IMR-90 (cell line): ENCODE measurements around the gene C1orf87. TPM values are rescaled to one million over a fixed set of nuclear protein-coding genes. Genes with fewer than 3 reads are reported as not detected.

ENCODE experiments used
- ATAC-seq: fragments of 200-7000 bp; cut with Tn5 transposase; 2 replicates; pipeline ENCODE4 v1.9.1; 2020; ENCODE audit warnings: low read depth, mild to moderate bottlenecking, moderate library complexity
- BruUV-seq: library from RNA; stranded (reverse); fragments of 400-500 nt; replicated peaks from 2 replicates; lab custom pipeline; 2021; lab: Mats Ljungman, UMichigan
- CTCF ChIA-PET: fragments of 300-600 bp; formaldehyde crosslinking; extraction: SDS; loops from one replicate; lab custom pipeline; 2021; ENCODE audit warnings: antibody characterized with exemption; lab: Yijun Ruan, JAX
- POLR2A ChIA-PET: fragments of 300-600 bp; sonication (Branson Sonifier 250); formaldehyde crosslinking; loops from one replicate; lab custom pipeline; 2022; ENCODE audit warnings: antibody characterized with exemption; ENCODE audit not compliant: unreplicated experiment; lab: Charles Lee
- DNase-seq: peaks from one replicate; pipeline ENCODE4 v3.0.0; 2013
- H2AFZ ChIP-seq: replicated peaks from 2 replicates; pipeline ENCODE3; 2013; ENCODE audit warnings: low read length, mild to moderate bottlenecking; ENCODE audit not compliant: poor library complexity
- H2AK5ac ChIP-seq: 2 replicates; pipeline ENCODE4 v1.6.1; 2013; ENCODE audit warnings: low read depth, low read length, inconsistent platforms
- H2AK9ac ChIP-seq: replicated peaks from 2 replicates; pipeline ENCODE3; 2013; ENCODE audit warnings: mild to moderate bottlenecking, low read depth, low read length, moderate library complexity; ENCODE audit not compliant: poor library complexity
- H2BK120ac ChIP-seq: 2 replicates; pipeline ENCODE4 v1.6.1; 2013; ENCODE audit warnings: low read depth, low read length, inconsistent platforms
- H2BK15ac ChIP-seq: 3 replicates; pipeline ENCODE4 v1.6.1; 2013; ENCODE audit warnings: low read depth, low read length, inconsistent platforms
- H2BK20ac ChIP-seq: 2 replicates; pipeline ENCODE4 v1.6.1; 2013; ENCODE audit warnings: low read depth, mild to moderate bottlenecking, inconsistent platforms, low read length, moderate library complexity
- H2BK5ac ChIP-seq: 2 replicates; pipeline ENCODE4 v1.6.1; 2013; ENCODE audit warnings: mild to moderate bottlenecking, low read depth, low read length, inconsistent platforms; ENCODE audit not compliant: poor library complexity, severe bottlenecking
- H3K14ac ChIP-seq: replicated peaks from 2 replicates; pipeline ENCODE4 v1.6.1; 2013; ENCODE audit warnings: low read depth, low read length, inconsistent platforms
- H3K18ac ChIP-seq: 2 replicates; pipeline ENCODE4 v1.6.1; 2013; ENCODE audit warnings: low read depth, low read length, control low read depth
- H3K23ac ChIP-seq: 2 replicates; pipeline ENCODE4 v1.6.1; 2013; ENCODE audit warnings: low read depth, low read length, inconsistent platforms
- H3K27ac ChIP-seq: 2 replicates; pipeline ENCODE4 v1.5.1; 2013; ENCODE audit warnings: mild to moderate bottlenecking, control low read depth, low read length; ENCODE audit not compliant: insufficient read depth
- H3K27me3 ChIP-seq: 2 replicates; pipeline ENCODE4 v1.6.1; 2013; ENCODE audit warnings: low read length; ENCODE audit not compliant: control insufficient read depth, insufficient read depth
- H3K36me3 ChIP-seq: 2 replicates; pipeline ENCODE4 v1.6.1; 2013; ENCODE audit warnings: low read length, mixed read lengths; ENCODE audit not compliant: control insufficient read depth, insufficient read depth
- H3K4ac ChIP-seq: 2 replicates; pipeline ENCODE4 v1.6.1; 2013; ENCODE audit warnings: low read depth, low read length, inconsistent platforms
- H3K4me1 ChIP-seq: 2 replicates; pipeline ENCODE4 v1.6.1; 2013; ENCODE audit warnings: low read length, mixed read lengths; ENCODE audit not compliant: control insufficient read depth, insufficient read depth
- H3K4me2 ChIP-seq: 2 replicates; pipeline ENCODE4 v1.6.1; 2013; ENCODE audit warnings: low read depth, mild to moderate bottlenecking, control low read depth, low read length, moderate library complexity
- H3K4me3 ChIP-seq: 2 replicates; pipeline ENCODE4 v1.5.1; 2013; ENCODE audit warnings: low read depth, mild to moderate bottlenecking, control low read depth, low read length, moderate library complexity; ENCODE audit not compliant: insufficient read depth
- H3K56ac ChIP-seq: 2 replicates; pipeline ENCODE4 v1.6.1; 2013; ENCODE audit warnings: low read length, inconsistent platforms; ENCODE audit not compliant: insufficient read depth; ENCODE audit errors: extremely low read depth
- H3K79me1 ChIP-seq, 2 experiments: 2 replicates each; pipeline ENCODE4 v1.6.1; 2013; ENCODE audit warnings: low read length in 2 of 2, inconsistent platforms in 1 of 2, low read depth in 1 of 2
- H3K9ac ChIP-seq: 2 replicates; pipeline ENCODE4 v1.6.1; 2013; ENCODE audit warnings: low read depth, low read length, control low read depth
- H3K9me1 ChIP-seq: 2 replicates; pipeline ENCODE4 v1.6.1; 2013; ENCODE audit warnings: low read length, inconsistent platforms; ENCODE audit not compliant: insufficient read depth
- H3K9me3 ChIP-seq: 2 replicates; pipeline ENCODE4 v1.6.1; 2013; ENCODE audit warnings: low read length; ENCODE audit not compliant: control insufficient read depth, insufficient read depth
- H4K20me1 ChIP-seq: 2 replicates; pipeline ENCODE4 v1.6.1; 2013; ENCODE audit warnings: low read length, inconsistent platforms; ENCODE audit not compliant: insufficient read depth
- H4K5ac ChIP-seq: 2 replicates; pipeline ENCODE4 v1.6.1; 2013; ENCODE audit warnings: mild to moderate bottlenecking, low read depth, low read length, control low read depth
- H4K8ac ChIP-seq, 2 experiments: 2 replicates each; pipeline ENCODE4 v1.6.1; 2013; ENCODE audit warnings: low read depth in 2 of 2, low read length in 2 of 2, control low read depth in 1 of 2, inconsistent platforms in 1 of 2
- H4K91ac ChIP-seq: 2 replicates; pipeline ENCODE4 v1.6.1; 2013; ENCODE audit warnings: low read depth, low read length, inconsistent platforms; ENCODE audit not compliant: insufficient read depth
- BHLHE40 ChIP-seq: fragments of 150-350 bp; IDR thresholded peaks from 2 replicates; pipeline ENCODE4 v1.6.1; 2016; ENCODE audit warnings: mild to moderate bottlenecking, low read depth, low read length
- CEBPB ChIP-seq: IDR thresholded peaks from 2 replicates; pipeline ENCODE4 v1.6.1; 2012; ENCODE audit warnings: low read depth, low read length, improper control_type of control experiment
- CHD1 ChIP-seq: IDR thresholded peaks from 2 replicates; pipeline ENCODE4 v1.6.1; 2012; ENCODE audit warnings: low read depth, low read length, improper control_type of control experiment
- FOS ChIP-seq: fragments of 150-350 bp; IDR thresholded peaks from 2 replicates; pipeline ENCODE4 v1.6.1; 2016; ENCODE audit warnings: low read depth, low read length
- MAFK ChIP-seq: IDR thresholded peaks from 2 replicates; pipeline ENCODE4 v1.6.1; 2012; ENCODE audit warnings: low read depth, low read length, improper control_type of control experiment
- MAZ ChIP-seq: IDR thresholded peaks from 2 replicates; pipeline ENCODE4 v1.6.1; 2012; ENCODE audit warnings: low read depth, mild to moderate bottlenecking, low read length, improper control_type of control experiment, moderate library complexity, borderline replicate concordance
- MXI1 ChIP-seq: IDR thresholded peaks from 2 replicates; pipeline ENCODE4 v1.6.1; 2012; ENCODE audit warnings: low read depth, mild to moderate bottlenecking, low read length, moderate library complexity, borderline replicate concordance
- NFE2L2 ChIP-seq: fragments of 150-350 bp; IDR thresholded peaks from 2 replicates; pipeline ENCODE4 v1.6.1; 2016; ENCODE audit warnings: low read depth, mild to moderate bottlenecking, low read length
- POLR2A ChIP-seq: IDR thresholded peaks from 2 replicates; pipeline ENCODE4 v1.6.1; 2012; ENCODE audit warnings: mild to moderate bottlenecking, low read depth, low read length
- RAD21 ChIP-seq: IDR thresholded peaks from 2 replicates; pipeline ENCODE4 v1.6.1; 2012; ENCODE audit warnings: low read length, improper control_type of control experiment
- RCOR1 ChIP-seq: IDR thresholded peaks from 2 replicates; pipeline ENCODE4 v1.6.1; 2012; ENCODE audit warnings: mild to moderate bottlenecking, low read length, improper control_type of control experiment; ENCODE audit not compliant: insufficient replicate concordance
- RFX5 ChIP-seq: IDR thresholded peaks from 2 replicates; pipeline ENCODE4 v1.8.0; 2012; ENCODE audit warnings: low read depth, mild to moderate bottlenecking, low read length, moderate library complexity
- SMC3 ChIP-seq: fragments of 150-350 bp; IDR thresholded peaks from 2 replicates; pipeline ENCODE4 v1.6.1; 2016; ENCODE audit warnings: low read depth, mild to moderate bottlenecking, antibody characterized with exemption, low read length, moderate library complexity
- WGBS, 2 experiments: methylation state at CpG; one replicate each; pipeline versions ENCODE4 v1.1.5 to v1.1.7; 2013; ENCODE audit warnings: missing lambda C conversion rate in 2 of 2; ENCODE audit not compliant: insufficient read length in 1 of 2; ENCODE audit errors: extremely low coverage in 2 of 2; 5-methylcytosine and 5-hydroxymethylcytosine counted together
- dilution Hi-C: fragments of 300-500 bp; cut with HindIII; formaldehyde crosslinking; loops from one replicate; pipeline ENCODE4 v1.14.3; 2018; ENCODE audit warnings: low sequenced_read_pairs; ENCODE audit not compliant: unreplicated experiment
- in situ Hi-C: fragments of 300-500 bp; cut with MboI; formaldehyde crosslinking; loops from 3 replicates; pipeline ENCODE4 v1.14.3; 2019; ENCODE audit warnings: low sequenced_read_pairs, inconsistent platforms, mixed read lengths
- intact Hi-C: fragments of 100-400 bp; cut with micrococcal nuclease; formaldehyde crosslinking; loops from 2 replicates; pipeline ENCODE4 v1.10.0; 2022
- polyA plus RNA-seq, 3 experiments: library from polyadenylated mRNA; depleted of rRNA; stranded (reverse); fragments of >200 nt; gene quantifications; 2 replicates each; pipeline ENCODE4 v1.2.3, GENCODE V29; 2012; ENCODE audit warnings: low replicate concordance in 1 of 3
- total RNA-seq: library from RNA; depleted of rRNA; stranded (reverse); fragments of >200 nt; gene quantifications from 2 replicates; pipeline ENCODE4 v1.2.3, GENCODE V29; 2012
- TF ChIP-seq, protein P1 (sequence below): fragments of 150-350 bp; IDR thresholded peaks from 2 replicates; pipeline ENCODE4 v1.6.1; 2016; ENCODE audit warnings: low read depth, mild to moderate bottlenecking, low read length, moderate library complexity, borderline replicate concordance
- TF ChIP-seq, protein P2 (sequence below): fragments of 150-350 bp; IDR thresholded peaks from 2 replicates; pipeline ENCODE4 v1.6.1; 2017; ENCODE audit warnings: mild to moderate bottlenecking, antibody characterized with exemption, low read length, low read depth
- TF ChIP-seq, protein P3 (sequence below): conservative IDR thresholded peaks from 2 replicates; pipeline ENCODE4 v1.5.1; 2012; ENCODE audit warnings: mild to moderate bottlenecking, low read depth, low read length, improper control_type of control experiment

Gene C1orf87
- total and polyA plus RNA-seq, 2 of the 4 experiments (the other 2 are of a cell fraction) = not detected

DNA sequence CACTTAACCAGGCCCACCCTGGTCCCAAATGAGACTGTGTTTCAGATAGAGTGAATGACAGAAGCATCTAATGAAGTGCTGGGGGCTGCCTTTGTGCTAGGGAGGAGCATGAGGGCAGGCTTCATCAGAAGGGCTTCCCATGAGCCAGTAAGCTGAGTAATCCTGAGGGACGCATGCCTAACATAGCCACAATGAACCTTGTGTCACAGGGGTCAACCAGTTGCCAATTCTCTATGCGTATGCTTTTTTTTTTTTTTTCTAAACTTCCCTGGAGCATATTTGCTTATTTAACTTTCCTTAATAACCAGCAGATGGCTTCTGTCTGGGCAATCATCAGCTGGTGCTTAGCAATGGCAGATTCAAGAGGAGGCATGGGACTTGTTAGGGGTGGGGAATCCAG lies 121.5 kb downstream of the C1orf87 start:
- Histone ChIP-seq H3K14ac (no peak overlapping the region), H3K4me2 (no peak overlapping the region), H2BK15ac (no peak overlapping the region), H2AK9ac (no peak overlapping the region), H3K36me3 (no peaks in the 10 kb centered on the region), H3K4me1 (no peaks in the 10 kb centered on the region), H3K79me1 (no peaks in the 10 kb centered on the region), H4K8ac (no peak overlapping the region), H4K5ac (no peak overlapping the region), H3K4me3 (no peak overlapping the region), H3K27ac (no peak overlapping the region), H3K23ac (no peak overlapping the region), H4K91ac (no peak overlapping the region), H3K27me3 (no peaks in the 10 kb centered on the region), H3K18ac (no peak overlapping the region), H3K4ac (no peak overlapping the region), H3K9me1 (no peaks in the 10 kb centered on the region), H3K9me3 (no peaks in the 10 kb centered on the region), H3K56ac (no peak overlapping the region), H2BK5ac (no peak overlapping the region), H2AK5ac (no peak overlapping the region), H3K9ac (no peak overlapping the region), H2BK20ac (no peak overlapping the region), H4K20me1 (no peaks in the 10 kb centered on the region), H2AFZ (no peak overlapping the region), H2BK120ac (no peak overlapping the region)
- POLR2A ChIA-PET = interaction anchor here (0.7 kb wide), 1 partner anchor 693 kb away, joined by 9 read pairs; no protein-coding TSS in a partner anchor
- BruUV-seq = no TSS peak
- 38% methylated on average over 1 of the region's 2 CpGs; no CpG with 5 or more reads in 1 of the 2 experiments for WGBS, 2 experiments
- TF ChIP-seq FOS = no peak
- TF ChIP-seq, protein P1, sequence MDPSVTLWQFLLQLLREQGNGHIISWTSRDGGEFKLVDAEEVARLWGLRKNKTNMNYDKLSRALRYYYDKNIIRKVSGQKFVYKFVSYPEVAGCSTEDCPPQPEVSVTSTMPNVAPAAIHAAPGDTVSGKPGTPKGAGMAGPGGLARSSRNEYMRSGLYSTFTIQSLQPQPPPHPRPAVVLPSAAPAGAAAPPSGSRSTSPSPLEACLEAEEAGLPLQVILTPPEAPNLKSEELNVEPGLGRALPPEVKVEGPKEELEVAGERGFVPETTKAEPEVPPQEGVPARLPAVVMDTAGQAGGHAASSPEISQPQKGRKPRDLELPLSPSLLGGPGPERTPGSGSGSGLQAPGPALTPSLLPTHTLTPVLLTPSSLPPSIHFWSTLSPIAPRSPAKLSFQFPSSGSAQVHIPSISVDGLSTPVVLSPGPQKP = no peak
- no peak for TF ChIP-seq CEBPB
- TF ChIP-seq, protein P2, sequence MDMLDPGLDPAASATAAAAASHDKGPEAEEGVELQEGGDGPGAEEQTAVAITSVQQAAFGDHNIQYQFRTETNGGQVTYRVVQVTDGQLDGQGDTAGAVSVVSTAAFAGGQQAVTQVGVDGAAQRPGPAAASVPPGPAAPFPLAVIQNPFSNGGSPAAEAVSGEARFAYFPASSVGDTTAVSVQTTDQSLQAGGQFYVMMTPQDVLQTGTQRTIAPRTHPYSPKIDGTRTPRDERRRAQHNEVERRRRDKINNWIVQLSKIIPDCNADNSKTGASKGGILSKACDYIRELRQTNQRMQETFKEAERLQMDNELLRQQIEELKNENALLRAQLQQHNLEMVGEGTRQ = no peak
- TF ChIP-seq NFE2L2 = no peak
- TF ChIP-seq BHLHE40 = no peak
- TF ChIP-seq RAD21 = no peak
- TF ChIP-seq, protein P3, sequence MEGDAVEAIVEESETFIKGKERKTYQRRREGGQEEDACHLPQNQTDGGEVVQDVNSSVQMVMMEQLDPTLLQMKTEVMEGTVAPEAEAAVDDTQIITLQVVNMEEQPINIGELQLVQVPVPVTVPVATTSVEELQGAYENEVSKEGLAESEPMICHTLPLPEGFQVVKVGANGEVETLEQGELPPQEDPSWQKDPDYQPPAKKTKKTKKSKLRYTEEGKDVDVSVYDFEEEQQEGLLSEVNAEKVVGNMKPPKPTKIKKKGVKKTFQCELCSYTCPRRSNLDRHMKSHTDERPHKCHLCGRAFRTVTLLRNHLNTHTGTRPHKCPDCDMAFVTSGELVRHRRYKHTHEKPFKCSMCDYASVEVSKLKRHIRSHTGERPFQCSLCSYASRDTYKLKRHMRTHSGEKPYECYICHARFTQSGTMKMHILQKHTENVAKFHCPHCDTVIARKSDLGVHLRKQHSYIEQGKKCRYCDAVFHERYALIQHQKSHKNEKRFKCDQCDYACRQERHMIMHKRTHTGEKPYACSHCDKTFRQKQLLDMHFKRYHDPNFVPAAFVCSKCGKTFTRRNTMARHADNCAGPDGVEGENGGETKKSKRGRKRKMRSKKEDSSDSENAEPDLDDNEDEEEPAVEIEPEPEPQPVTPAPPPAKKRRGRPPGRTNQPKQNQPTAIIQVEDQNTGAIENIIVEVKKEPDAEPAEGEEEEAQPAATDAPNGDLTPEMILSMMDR = no peak
- TF ChIP-seq POLR2A = no peak
- no peak for TF ChIP-seq MXI1
- TF ChIP-seq SMC3 = no peak
- TF ChIP-seq RFX5 = no peak
- no peak for TF ChIP-seq MAFK
- TF ChIP-seq MAZ = no peak
- no peak for TF ChIP-seq RCOR1
- TF ChIP-seq CHD1 = no peak
- ATAC-seq (no peak; the same call in 1 of the 2 replicates), DNase-seq (peak; percentile 4)
- CTCF ChIA-PET = interaction anchor here (0.5 to 1.0 kb wide), 3 partner anchors 188 to 1051 kb away, joined by 3 read pairs; no protein-coding TSS in a partner anchor
- dilution Hi-C loops (no loop called here), intact Hi-C loops (no loop called here), in situ Hi-C loops (no loop called here)
